ENCODE results near the gene CISH. TPM values are rescaled to one million over a fixed set of nuclear protein-coding genes. Genes with fewer than 3 reads are reported as not detected.

Gene CISH
- total and polyA plus RNA-seq, 2 of the 4 experiments (the other 2 are of a cell fraction): 0.90 to 4.0 TPM

DNA sequence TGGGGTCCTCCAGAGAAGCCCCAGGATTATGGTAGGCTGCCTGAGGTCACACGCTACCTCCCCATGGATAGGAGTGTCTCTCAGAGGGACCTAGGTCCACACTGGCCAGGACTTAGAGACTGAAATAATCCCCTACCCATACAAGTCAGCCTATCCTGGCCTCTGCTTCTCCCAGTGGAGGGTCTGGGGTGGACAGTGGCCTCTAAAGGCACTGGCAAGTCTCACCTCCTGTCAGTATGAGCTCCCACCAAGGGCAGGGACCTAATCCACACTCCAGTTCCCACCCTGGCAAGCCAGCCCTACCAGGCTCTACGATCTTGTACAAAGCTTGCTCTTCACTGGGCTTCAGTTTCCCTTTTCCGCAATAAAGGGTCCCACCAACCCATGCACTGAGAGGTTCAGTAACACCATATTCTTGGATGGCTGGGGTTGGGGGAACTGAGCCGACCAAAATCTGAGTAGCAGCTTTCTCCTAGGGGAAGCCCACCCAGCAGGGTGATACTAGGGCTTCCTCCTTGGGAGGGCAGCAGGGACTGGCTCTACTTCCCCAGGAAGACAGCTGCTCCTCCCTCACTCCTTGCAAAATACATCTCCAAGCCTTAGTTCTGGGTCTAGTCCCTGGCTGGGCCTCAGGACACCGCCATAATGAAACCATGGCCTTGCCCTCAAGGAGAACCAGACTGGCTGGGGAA lies 2.4 kb downstream of the CISH start:
- in situ Hi-C loops (cut with MboI; ENCODE audit: low sequenced_read_pairs) (loop anchor here (25.0 kb wide), 1 partner anchor 1078 kb away; no protein-coding TSS in a partner anchor), intact Hi-C loops (cut with micrococcal nuclease) (no loop called here), dilution Hi-C loops (cut with HindIII; ENCODE audit: low sequenced_read_pairs, unreplicated experiment) (no loop called here)
- peaks cover 4% of the 10 kb centered on the region for H3K4me1 ChIP-seq (ENCODE audit: control insufficient read depth, insufficient read depth, low read length)
- H3K4me3 ChIP-seq (ENCODE audit: insufficient read depth, low read depth, low read length): no peak overlapping the region
- peaks cover 13% of the 10 kb centered on the region in 2 experiments; a peak in 3 of 4 replicates for H3K79me1 ChIP-seq (ENCODE audit: low read depth in 1 of 2, low read length in 2 of 2)
- no TSS peak for BruUV-seq (replicated peaks)
- no peak overlapping the region for H3K23ac ChIP-seq (ENCODE audit: low read depth, low read length)
- no peak overlapping the region for H2BK120ac ChIP-seq (ENCODE audit: low read depth, low read length)
- ATAC-seq (ENCODE audit: low read depth) (no peak), DNase-seq (no peak)
- no peak overlapping the region for H4K5ac ChIP-seq (ENCODE audit: low read depth, low read length)
- no peak for TF ChIP-seq CEBPB (IDR thresholded peaks at IDR 0.05; ENCODE audit: low read depth, low read length)
- TF ChIP-seq, protein P1, sequence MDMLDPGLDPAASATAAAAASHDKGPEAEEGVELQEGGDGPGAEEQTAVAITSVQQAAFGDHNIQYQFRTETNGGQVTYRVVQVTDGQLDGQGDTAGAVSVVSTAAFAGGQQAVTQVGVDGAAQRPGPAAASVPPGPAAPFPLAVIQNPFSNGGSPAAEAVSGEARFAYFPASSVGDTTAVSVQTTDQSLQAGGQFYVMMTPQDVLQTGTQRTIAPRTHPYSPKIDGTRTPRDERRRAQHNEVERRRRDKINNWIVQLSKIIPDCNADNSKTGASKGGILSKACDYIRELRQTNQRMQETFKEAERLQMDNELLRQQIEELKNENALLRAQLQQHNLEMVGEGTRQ (IDR thresholded peaks at IDR 0.05; ENCODE audit: low read depth, low read length): no peak
- no peak for TF ChIP-seq CHD1 (IDR thresholded peaks at IDR 0.05; ENCODE audit: low read depth, low read length)
- TF ChIP-seq POLR2A (IDR thresholded peaks at IDR 0.05; ENCODE audit: low read depth, low read length): no peak
- TF ChIP-seq FOS (IDR thresholded peaks at IDR 0.05; ENCODE audit: low read depth, low read length): no peak
- no peak for TF ChIP-seq MAFK (IDR thresholded peaks at IDR 0.05; ENCODE audit: low read depth, low read length)
- TF ChIP-seq BHLHE40 (IDR thresholded peaks at IDR 0.05; ENCODE audit: low read depth, low read length): no peak
- TF ChIP-seq, protein P2, sequence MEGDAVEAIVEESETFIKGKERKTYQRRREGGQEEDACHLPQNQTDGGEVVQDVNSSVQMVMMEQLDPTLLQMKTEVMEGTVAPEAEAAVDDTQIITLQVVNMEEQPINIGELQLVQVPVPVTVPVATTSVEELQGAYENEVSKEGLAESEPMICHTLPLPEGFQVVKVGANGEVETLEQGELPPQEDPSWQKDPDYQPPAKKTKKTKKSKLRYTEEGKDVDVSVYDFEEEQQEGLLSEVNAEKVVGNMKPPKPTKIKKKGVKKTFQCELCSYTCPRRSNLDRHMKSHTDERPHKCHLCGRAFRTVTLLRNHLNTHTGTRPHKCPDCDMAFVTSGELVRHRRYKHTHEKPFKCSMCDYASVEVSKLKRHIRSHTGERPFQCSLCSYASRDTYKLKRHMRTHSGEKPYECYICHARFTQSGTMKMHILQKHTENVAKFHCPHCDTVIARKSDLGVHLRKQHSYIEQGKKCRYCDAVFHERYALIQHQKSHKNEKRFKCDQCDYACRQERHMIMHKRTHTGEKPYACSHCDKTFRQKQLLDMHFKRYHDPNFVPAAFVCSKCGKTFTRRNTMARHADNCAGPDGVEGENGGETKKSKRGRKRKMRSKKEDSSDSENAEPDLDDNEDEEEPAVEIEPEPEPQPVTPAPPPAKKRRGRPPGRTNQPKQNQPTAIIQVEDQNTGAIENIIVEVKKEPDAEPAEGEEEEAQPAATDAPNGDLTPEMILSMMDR (conservative IDR thresholded peaks at IDR 0.05; ENCODE audit: low read depth, low read length): no peak
- no peak for TF ChIP-seq MAZ (IDR thresholded peaks at IDR 0.05; ENCODE audit: borderline replicate concordance, low read depth, low read length)
- no peak for TF ChIP-seq SMC3 (IDR thresholded peaks at IDR 0.05; ENCODE audit: low read depth, low read length)
- no peak for TF ChIP-seq NFE2L2 (IDR thresholded peaks at IDR 0.05; ENCODE audit: low read depth, low read length)
- peak overlapping the region; percentile 34 for H2AK9ac ChIP-seq (replicated peaks; ENCODE audit: low read depth, low read length, poor library complexity)
- no peak overlapping the region for H2AFZ ChIP-seq (replicated peaks; ENCODE audit: low read length, poor library complexity)
- ChIA-PET CTCF (interaction anchor here (1.5 kb wide), 1 partner anchor 37 kb away, joined by 5 read pairs; no protein-coding TSS in a partner anchor), POLR2A (ENCODE audit: unreplicated experiment) (no interaction called here)
- no peak overlapping the region for H2AK5ac ChIP-seq (ENCODE audit: low read depth, low read length)
- H3K18ac ChIP-seq (ENCODE audit: low read depth, low read length): no peak overlapping the region
- H3K27me3 ChIP-seq (ENCODE audit: control insufficient read depth, insufficient read depth, low read length): no peaks in the 10 kb centered on the region
- H3K14ac ChIP-seq (replicated peaks; ENCODE audit: low read depth, low read length): no peak overlapping the region
- no peak overlapping the region for H3K56ac ChIP-seq (ENCODE audit: extremely low read depth, insufficient read depth, low read length)
- H3K27ac ChIP-seq (ENCODE audit: insufficient read depth, low read length): no peak overlapping the region
- no peaks in the 10 kb centered on the region for H4K20me1 ChIP-seq (ENCODE audit: insufficient read depth, low read length)
- whole genome bisulfite sequencing, 2 experiments (ENCODE audit: extremely low coverage in 2 of 2, insufficient read length in 1 of 2): no CpG with 5 or more reads among the region's 5 CpGs
- no peaks in the 10 kb centered on the region for H3K9me3 ChIP-seq (ENCODE audit: control insufficient read depth, insufficient read depth, low read length)
- H3K4ac ChIP-seq (ENCODE audit: low read depth, low read length): no peak overlapping the region
- H3K9me1 ChIP-seq (ENCODE audit: insufficient read depth, low read length): peaks cover 12% of the 10 kb centered on the region
- no peak overlapping the region for H2BK15ac ChIP-seq (ENCODE audit: low read depth, low read length)
- no peak overlapping the region for H4K8ac ChIP-seq (ENCODE audit: low read depth in 2 of 2, low read length in 2 of 2)
- peaks cover 27% of the 10 kb centered on the region; the same call in 1 of the 2 replicates for H3K36me3 ChIP-seq (ENCODE audit: control insufficient read depth, insufficient read depth, low read length)
- no peak overlapping the region for H3K4me2 ChIP-seq (ENCODE audit: low read depth, low read length)
- H2BK5ac ChIP-seq (ENCODE audit: low read depth, low read length, poor library complexity, severe bottlenecking): no peak overlapping the region
- H3K9ac ChIP-seq (ENCODE audit: low read depth, low read length): no peak overlapping the region
- H4K91ac ChIP-seq (ENCODE audit: insufficient read depth, low read depth, low read length): no peak overlapping the region
- no peak overlapping the region for H2BK20ac ChIP-seq (ENCODE audit: low read depth, low read length)
